ENCODE data around the gene C10orf143.

C10orf143 gene

GRCh38 chr10:130053561-130053960 is 57.1 kb downstream of the C10orf143 start:
- DNase-seq (ENCODE audit: low read depth, low spot score) = no peak

GRCh38 chr10:130052193-130052592 is 58.4 kb downstream of the C10orf143 start:
- DNase-seq (ENCODE audit: low read depth, low spot score) = no peak

- no peak for DNase-seq (ENCODE audit: low read depth, low spot score)
Measured at GRCh38 chr10:130050721-130051120, 59.9 kb downstream of the C10orf143 start.

GRCh38 chr10:130049987-130050386 is 60.6 kb downstream of the C10orf143 start:
- no peak for DNase-seq (ENCODE audit: low read depth, low spot score)

GRCh38 chr10:130049244-130049643 is 61.4 kb downstream of the C10orf143 start:
- DNase-seq (ENCODE audit: low read depth, low spot score) = no peak

GRCh38 chr10:130048081-130048480 is 62.5 kb downstream of the C10orf143 start:
- no peak for DNase-seq (ENCODE audit: low read depth, low spot score)

GRCh38 chr10:130047336-130047735 is 63.3 kb downstream of the C10orf143 start:
- DNase-seq (ENCODE audit: low read depth, low spot score) = no peak

- DNase-seq (ENCODE audit: low read depth, low spot score) = no peak
Measured at GRCh38 chr10:130046591-130046990, 64.0 kb downstream of the C10orf143 start.

- no peak for DNase-seq (ENCODE audit: low read depth, low spot score)
Measured at GRCh38 chr10:130045801-130046321, 64.8 kb downstream of the C10orf143 start.

GRCh38 chr10:130045091-130045652 is 65.5 kb downstream of the C10orf143 start:
- DNase-seq (ENCODE audit: low read depth, low spot score) = no peak

- DNase-seq (ENCODE audit: low read depth, low spot score) = no peak
Measured at GRCh38 chr10:130044067-130045061, 66.3 kb downstream of the C10orf143 start.

- DNase-seq (ENCODE audit: low read depth, low spot score) = no peak
Measured at GRCh38 chr10:130043491-130043890, 67.1 kb downstream of the C10orf143 start.

- DNase-seq (ENCODE audit: low read depth, low spot score) = no peak
Measured at GRCh38 chr10:130042381-130042780, 68.2 kb downstream of the C10orf143 start.

- DNase-seq (ENCODE audit: low read depth, low spot score) = no peak
Measured at GRCh38 chr10:130041451-130042371, 68.9 kb downstream of the C10orf143 start.

- DNase-seq (ENCODE audit: low read depth, low spot score) = no peak
Measured at GRCh38 chr10:130040817-130041330, 69.8 kb downstream of the C10orf143 start.

- no peak for DNase-seq (ENCODE audit: low read depth, low spot score)
Measured at GRCh38 chr10:130040351-130040750, 70.3 kb downstream of the C10orf143 start.

GRCh38 chr10:130039141-130039540 is 71.5 kb downstream of the C10orf143 start:
- no peak for DNase-seq (ENCODE audit: low read depth, low spot score)

- DNase-seq (ENCODE audit: low read depth, low spot score) = no peak
Measured at GRCh38 chr10:130038611-130039109, 72.0 kb downstream of the C10orf143 start.

GRCh38 chr10:130038019-130038555 is 72.5 kb downstream of the C10orf143 start:
- DNase-seq (ENCODE audit: low read depth, low spot score) = no peak

- DNase-seq (ENCODE audit: low read depth, low spot score) = no peak
Measured at GRCh38 chr10:130037169-130037661, 73.4 kb downstream of the C10orf143 start.
